ENCODE results near the gene ATRAID.

The ATRAID gene

GRCh38 chr2:27261241-27261925 lies 49.5 kb downstream of the ATRAID start:
- in situ Hi-C loops (cut with HindIII; ENCODE audit: low sequenced_read_pairs) = loop anchor here (25.0 kb wide), 1 partner anchor 149 kb away; the partner anchor contains the start of genes ABHD1 and CGREF1
- no peak for DNase-seq (ENCODE audit: low read depth, low spot score)
- no peak for TF ChIP-seq CTCF (IDR thresholded peaks at IDR 0.05; ENCODE audit: low read depth, low read length)
- H3K4me3 ChIP-seq (ENCODE audit: low read depth, low read length) = no peak overlapping the region

- no peak for DNase-seq (ENCODE audit: low read depth, low spot score)
- H3K4me3 ChIP-seq (ENCODE audit: low read depth, low read length) = no peak overlapping the region
- in situ Hi-C loops (cut with HindIII; ENCODE audit: low sequenced_read_pairs) = loop anchor here (25.0 kb wide), 1 partner anchor 150 kb away; the partner anchor contains the start of genes ABHD1 and CGREF1
- no peak for TF ChIP-seq CTCF (IDR thresholded peaks at IDR 0.05; ENCODE audit: low read depth, low read length)
Measured at GRCh38 chr2:27261926-27262298, 50.1 kb downstream of the ATRAID start.

GRCh38 chr2:27262379-27263286 lies 50.8 kb downstream of the ATRAID start, which contains the start of gene SLC30A3:
Gene SLC30A3 (minus strand): TSS chr2:27263047. CDS start chr2:27262906, 141 bp downstream.
- in situ Hi-C loops (cut with HindIII; ENCODE audit: low sequenced_read_pairs) = loop anchor here (25.0 kb wide), 1 partner anchor 150 kb away; the partner anchor contains the start of genes ABHD1 and CGREF1
- TF ChIP-seq CTCF (IDR thresholded peaks at IDR 0.05; ENCODE audit: low read depth, low read length) = no peak
- no peak for DNase-seq (ENCODE audit: low read depth, low spot score)
- H3K4me3 ChIP-seq (ENCODE audit: low read depth, low read length) = no peak within 1 kb of the TSS

GRCh38 chr2:27263287-27264252 lies 51.7 kb downstream of the ATRAID start:
- no peak overlapping the region for H3K4me3 ChIP-seq (ENCODE audit: low read depth, low read length)
- TF ChIP-seq CTCF (IDR thresholded peaks at IDR 0.05; ENCODE audit: low read depth, low read length) = no peak
- in situ Hi-C loops (cut with HindIII; ENCODE audit: low sequenced_read_pairs) = loop anchor here (25.0 kb wide), 1 partner anchor 151 kb away; the partner anchor contains the start of genes ABHD1 and CGREF1
- no peak for DNase-seq (ENCODE audit: low read depth, low spot score)

- TF ChIP-seq CTCF (IDR thresholded peaks at IDR 0.05; ENCODE audit: low read depth, low read length) = no peak
- no peak overlapping the region for H3K4me3 ChIP-seq (ENCODE audit: low read depth, low read length)
- DNase-seq (ENCODE audit: low read depth, low spot score) = no peak
- in situ Hi-C loops (cut with HindIII; ENCODE audit: low sequenced_read_pairs) = loop anchor here (25.0 kb wide), 1 partner anchor 152 kb away; the partner anchor contains the start of genes ABHD1 and CGREF1
Measured at GRCh38 chr2:27264253-27264752, 52.5 kb downstream of the ATRAID start.
